ENCODE measurements around the gene PDE4D. TPM values are rescaled to one million over a fixed set of nuclear protein-coding genes. Genes with fewer than 3 reads are reported as not detected.
"Not testable (repeated sequence)": the region's sequence is repeated elsewhere in the genome, so short reads cannot be mapped to it uniquely, and the experiment has no call there.

Gene PDE4D
- total RNA-seq, 1 donor from 2014 or later = 7.6 TPM

GRCh38 chr5:59599729-59600128 lies 293.8 kb downstream of the PDE4D start:
- Mint-ChIP-seq H3K27me3 (no peaks in the 10 kb centered on the region), H3K9me3 (ENCODE audit: low read depth) (peaks cover 6% of the 10 kb centered on the region), H3K36me3 (ENCODE audit: insufficient read depth) (no peaks in the 10 kb centered on the region), H3K27ac (no peak overlapping the region), H3K4me3 (ENCODE audit: low read depth) (no peak overlapping the region), H3K4me1 (ENCODE audit: low read depth) (peaks cover 4% of the 10 kb centered on the region)
- no peak for DNase-seq (ENCODE audit: low spot score, unreplicated experiment)
- TF ChIP-seq CTCF (IDR thresholded peaks at IDR 0.05; ENCODE audit: unreplicated experiment) = no peak

GRCh38 chr5:59598547-59598874 lies 295.0 kb downstream of the PDE4D start:
- Mint-ChIP-seq H3K36me3 (ENCODE audit: insufficient read depth) (no peaks in the 10 kb centered on the region), H3K9me3 (ENCODE audit: low read depth) (peaks cover 6% of the 10 kb centered on the region), H3K4me1 (ENCODE audit: low read depth) (peaks cover 4% of the 10 kb centered on the region), H3K27ac (no peak overlapping the region), H3K4me3 (ENCODE audit: low read depth) (no peak overlapping the region), H3K27me3 (no peaks in the 10 kb centered on the region)
- TF ChIP-seq CTCF (IDR thresholded peaks at IDR 0.05; ENCODE audit: unreplicated experiment) = no peak
- DNase-seq (ENCODE audit: low spot score, unreplicated experiment) = no peak

- no peaks in the 10 kb centered on the region for H3K27me3 Mint-ChIP-seq
- H3K4me1 Mint-ChIP-seq (ENCODE audit: low read depth) = peaks cover 7% of the 10 kb centered on the region
- DNase-seq (ENCODE audit: low spot score, unreplicated experiment) = no peak
- no peak overlapping the region for H3K4me3 Mint-ChIP-seq (ENCODE audit: low read depth)
- TF ChIP-seq CTCF (IDR thresholded peaks at IDR 0.05; ENCODE audit: unreplicated experiment) = no peak
- H3K36me3 Mint-ChIP-seq (ENCODE audit: insufficient read depth) = no peaks in the 10 kb centered on the region
- H3K27ac Mint-ChIP-seq = no peak overlapping the region
- peaks cover 5% of the 10 kb centered on the region for H3K9me3 Mint-ChIP-seq (ENCODE audit: low read depth)
Measured at GRCh38 chr5:59597690-59598546, 295.6 kb downstream of the PDE4D start.

- H3K27ac Mint-ChIP-seq = no peak overlapping the region
- DNase-seq (ENCODE audit: low spot score, unreplicated experiment) = no peak
- H3K27me3 Mint-ChIP-seq = no peaks in the 10 kb centered on the region
- H3K36me3 Mint-ChIP-seq (ENCODE audit: insufficient read depth) = no peaks in the 10 kb centered on the region
- H3K4me3 Mint-ChIP-seq (ENCODE audit: low read depth) = no peak overlapping the region
- H3K9me3 Mint-ChIP-seq (ENCODE audit: low read depth) = no peaks in the 10 kb centered on the region
- TF ChIP-seq CTCF (IDR thresholded peaks at IDR 0.05; ENCODE audit: unreplicated experiment) = no peak
- peaks cover 11% of the 10 kb centered on the region for H3K4me1 Mint-ChIP-seq (ENCODE audit: low read depth)
Measured at GRCh38 chr5:59596586-59597350, 296.8 kb downstream of the PDE4D start.

- H3K4me1 Mint-ChIP-seq (ENCODE audit: low read depth); H3K36me3 Mint-ChIP-seq (ENCODE audit: insufficient read depth); H3K27me3 Mint-ChIP-seq; H3K27ac Mint-ChIP-seq; H3K9me3 Mint-ChIP-seq (ENCODE audit: low read depth); DNase-seq (ENCODE audit: low spot score, unreplicated experiment); H3K4me3 Mint-ChIP-seq (ENCODE audit: low read depth): not testable (repeated sequence)
Measured at GRCh38 chr5:59594118-59594517, 299.4 kb downstream of the PDE4D start.

Data from progenitor cell of endocrine pancreas (in vitro differentiated cells).